Colonic mucosa (tissue), 4 donors: Measurements from ENCODE around the gene TF. TPM values are rescaled to one million over a fixed set of nuclear protein-coding genes. Genes with fewer than 3 reads are reported as not detected.

Experiments
- DNase-seq: peaks from one replicate; pipeline ENCODE4 v3.0.0-alpha.2; 2020
- H3K27ac ChIP-seq: fragments of 200-600 bp; one replicate; pipeline ENCODE4 v1.8.0; 2021
- H3K27me3 ChIP-seq: fragments of 200-600 bp; one replicate; pipeline ENCODE4 v1.8.0; 2021
- H3K36me3 ChIP-seq: fragments of 200-600 bp; one replicate; pipeline ENCODE4 v1.8.0; 2021
- H3K4me1 ChIP-seq: fragments of 200-600 bp; one replicate; pipeline ENCODE4 v1.8.0; 2021; ENCODE audit warnings: mild to moderate bottlenecking
- H3K4me3 ChIP-seq: fragments of 200-600 bp; one replicate; pipeline ENCODE4 v1.8.0; 2021
- H3K9ac ChIP-seq, 2 donors: one replicate each; pipeline ENCODE4 v1.7.0; 2013; ENCODE audit warnings: control low read depth in 2 of 2, low read depth in 2 of 2, low read length in 2 of 2
- H3K9me3 ChIP-seq: fragments of 200-600 bp; one replicate; pipeline ENCODE4 v1.8.0; 2021
- intact Hi-C: fragments of 100-400 bp; cut with DNase I; formaldehyde crosslinking; loops from one replicate; pipeline ENCODE4 v1.14.1; 2022
- total RNA-seq, 2 donors: library from RNA; stranded (reverse); fragmentation: NEBNext Ultra II Directional in 1 of 2; extraction: Animal tissue kit (Norgen Biotek cat#: 25700) in 1 of 2; gene quantifications; one replicate each; pipeline ENCODE4 v1.2.1, GENCODE V29; 2021
- TF ChIP-seq, protein P1 (sequence below): fragments of 200-600 bp; IDR thresholded peaks from one replicate; pipeline ENCODE4 v1.8.0; 2022; ENCODE audit warnings: antibody characterized with exemption, mild to moderate bottlenecking
- donor health status: healthy.
- donor health status: DM: no; HTN: no; CAD: no.
- donor health status: DM: no; HTN: no; CAD: no.

The TF gene
- total RNA-seq, 2 donors from 2014 or later = 3.2 to 18.6 TPM

DNA sequence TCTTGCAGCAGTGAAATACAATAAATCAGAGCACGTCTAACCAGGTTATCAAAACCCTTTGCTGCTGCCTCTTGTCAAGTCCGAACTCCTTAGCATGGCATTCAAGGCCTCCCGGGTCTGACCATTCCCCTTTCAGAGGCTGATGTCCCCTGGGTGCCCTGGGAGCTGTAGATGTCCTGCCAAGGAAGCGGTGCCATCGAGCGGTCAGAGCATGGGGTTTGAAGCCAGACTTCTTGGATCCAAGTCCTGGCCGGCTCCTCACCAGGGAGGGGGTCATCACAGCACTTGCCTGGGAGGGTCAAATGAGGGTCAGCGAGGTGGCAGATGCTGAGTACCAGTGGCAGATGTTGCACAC lies 496 bp downstream of the TF start:
- H3K4me3 ChIP-seq = no peak overlapping the region
- no peaks in the 10 kb centered on the region for H3K27me3 ChIP-seq
- DNase-seq = no peak
- H3K27ac ChIP-seq = no peak overlapping the region
- no peaks in the 10 kb centered on the region for H3K4me1 ChIP-seq
- no peaks in the 10 kb centered on the region for H3K9me3 ChIP-seq
- H3K36me3 ChIP-seq = no peaks in the 10 kb centered on the region
- intact Hi-C loops = no loop called here
- TF ChIP-seq, protein P1, sequence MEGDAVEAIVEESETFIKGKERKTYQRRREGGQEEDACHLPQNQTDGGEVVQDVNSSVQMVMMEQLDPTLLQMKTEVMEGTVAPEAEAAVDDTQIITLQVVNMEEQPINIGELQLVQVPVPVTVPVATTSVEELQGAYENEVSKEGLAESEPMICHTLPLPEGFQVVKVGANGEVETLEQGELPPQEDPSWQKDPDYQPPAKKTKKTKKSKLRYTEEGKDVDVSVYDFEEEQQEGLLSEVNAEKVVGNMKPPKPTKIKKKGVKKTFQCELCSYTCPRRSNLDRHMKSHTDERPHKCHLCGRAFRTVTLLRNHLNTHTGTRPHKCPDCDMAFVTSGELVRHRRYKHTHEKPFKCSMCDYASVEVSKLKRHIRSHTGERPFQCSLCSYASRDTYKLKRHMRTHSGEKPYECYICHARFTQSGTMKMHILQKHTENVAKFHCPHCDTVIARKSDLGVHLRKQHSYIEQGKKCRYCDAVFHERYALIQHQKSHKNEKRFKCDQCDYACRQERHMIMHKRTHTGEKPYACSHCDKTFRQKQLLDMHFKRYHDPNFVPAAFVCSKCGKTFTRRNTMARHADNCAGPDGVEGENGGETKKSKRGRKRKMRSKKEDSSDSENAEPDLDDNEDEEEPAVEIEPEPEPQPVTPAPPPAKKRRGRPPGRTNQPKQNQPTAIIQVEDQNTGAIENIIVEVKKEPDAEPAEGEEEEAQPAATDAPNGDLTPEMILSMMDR = no peak
- no peak overlapping the region for H3K9ac ChIP-seq

DNA sequence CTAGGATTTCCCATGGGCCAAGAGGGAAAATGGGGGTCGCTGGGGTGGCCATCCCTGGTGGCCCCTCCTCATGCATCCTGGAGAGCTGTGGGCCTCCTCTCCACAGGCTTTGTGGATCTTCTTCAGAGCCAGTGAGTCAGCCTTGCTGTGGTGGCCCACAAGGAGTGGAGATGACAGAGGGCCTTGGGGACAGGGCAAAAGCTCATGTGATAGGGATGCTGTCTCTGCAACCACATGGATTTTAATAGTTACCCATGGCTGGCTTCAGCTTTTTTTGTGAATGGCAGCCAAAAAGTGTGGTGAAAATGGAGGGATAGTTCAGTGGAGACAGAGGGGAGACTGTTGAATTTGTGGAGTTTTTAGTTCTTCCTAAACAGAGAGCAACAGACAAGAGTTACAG lies 1.2 kb downstream of the TF start:
- Histone ChIP-seq H3K36me3 (no peaks in the 10 kb centered on the region), H3K27ac (no peak overlapping the region), H3K9ac (no peak overlapping the region), H3K4me1 (no peaks in the 10 kb centered on the region), H3K27me3 (no peaks in the 10 kb centered on the region), H3K9me3 (no peaks in the 10 kb centered on the region), H3K4me3 (no peak overlapping the region)
- no peak for DNase-seq
- intact Hi-C loops = no loop called here
- TF ChIP-seq, protein P1 = no peak

DNA sequence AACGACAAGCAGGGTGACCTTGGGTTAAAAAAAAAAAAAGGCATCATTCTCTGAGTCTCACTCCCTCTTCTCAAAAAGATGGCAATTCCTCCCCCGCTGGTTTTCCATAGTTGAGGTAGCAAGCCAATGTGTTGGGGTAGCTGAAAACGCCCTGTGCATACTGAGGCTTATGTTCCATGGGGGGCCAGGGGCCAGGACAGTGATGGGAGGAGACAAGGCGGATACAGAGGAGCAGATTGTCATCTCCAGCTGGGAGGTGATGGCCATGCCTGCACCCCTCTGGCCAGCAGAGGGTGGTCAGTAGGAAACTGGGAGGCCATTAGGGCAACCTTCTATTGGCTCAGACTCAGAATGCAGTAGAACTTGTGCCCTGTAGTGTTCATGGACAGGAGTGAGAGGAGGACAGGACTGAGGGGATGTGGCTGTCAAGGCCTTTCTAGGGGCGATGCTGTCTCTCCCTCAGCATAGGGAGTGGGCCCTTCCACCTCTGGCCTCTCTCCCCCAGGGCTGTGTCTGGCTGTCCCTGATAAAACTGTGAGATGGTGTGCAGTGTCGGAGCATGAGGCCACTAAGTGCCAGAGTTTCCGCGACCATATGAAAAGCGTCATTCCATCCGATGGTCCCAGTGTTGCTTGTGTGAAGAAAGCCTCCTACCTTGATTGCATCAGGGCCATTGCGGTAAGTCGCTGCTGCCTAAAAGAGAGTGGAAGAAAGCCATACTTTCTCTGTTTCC lies 1.9 kb downstream of the TF start:
- no peaks in the 10 kb centered on the region for H3K4me1 ChIP-seq
- TF ChIP-seq, protein P1 = no peak
- intact Hi-C loops = no loop called here
- H3K9me3 ChIP-seq = no peaks in the 10 kb centered on the region
- H3K27me3 ChIP-seq = no peaks in the 10 kb centered on the region
- H3K9ac ChIP-seq = no peak overlapping the region
- no peaks in the 10 kb centered on the region for H3K36me3 ChIP-seq
- no peak for DNase-seq
- no peak overlapping the region for H3K4me3 ChIP-seq
- H3K27ac ChIP-seq = no peak overlapping the region

DNA sequence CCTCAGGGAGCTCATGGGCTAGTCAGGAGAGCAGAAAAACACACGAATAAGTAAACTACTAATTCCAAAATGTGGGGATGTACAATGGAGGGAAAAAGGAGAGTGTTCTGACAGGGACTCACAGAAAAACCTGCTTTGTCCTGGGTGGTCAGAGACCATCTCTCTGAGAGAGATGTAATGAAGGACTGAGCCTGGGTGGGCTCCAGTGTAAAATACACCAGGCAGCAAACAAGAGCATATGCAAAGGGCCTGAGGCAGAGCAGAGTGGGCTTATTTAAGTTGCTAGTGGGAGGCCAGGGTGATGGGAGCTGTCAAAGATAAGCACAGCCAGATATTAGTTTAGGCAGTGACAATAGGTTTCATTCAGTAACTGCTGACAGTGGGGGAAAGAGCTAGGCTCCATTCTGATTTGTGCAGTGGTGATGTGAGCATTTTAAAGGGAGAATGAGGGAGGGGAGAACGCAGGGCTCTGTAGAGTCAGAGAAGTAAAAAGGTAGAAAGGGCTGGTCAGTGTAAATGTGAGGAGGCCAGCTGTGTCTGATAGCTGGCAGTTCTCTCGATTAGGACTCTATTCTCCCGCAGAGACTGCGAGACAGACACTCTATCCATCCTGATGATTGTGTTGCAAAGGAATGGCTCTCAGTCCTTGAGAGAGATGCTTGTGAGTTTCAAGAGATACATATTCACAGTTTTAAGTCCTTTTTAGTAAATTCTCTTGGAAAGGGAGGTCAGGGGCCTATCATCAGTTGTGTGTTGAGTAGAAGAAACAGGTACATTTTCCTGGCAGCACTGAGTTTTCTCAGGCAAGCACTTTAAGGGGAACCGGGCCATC lies 3.5 kb downstream of the TF start:
- H3K27me3 ChIP-seq = no peaks in the 10 kb centered on the region
- H3K36me3 ChIP-seq = no peaks in the 10 kb centered on the region
- H3K4me1 ChIP-seq = no peaks in the 10 kb centered on the region
- H3K4me3 ChIP-seq = no peak overlapping the region
- no peaks in the 10 kb centered on the region for H3K9me3 ChIP-seq
- H3K9ac ChIP-seq = no peak overlapping the region
- TF ChIP-seq, protein P1 = no peak
- intact Hi-C loops = no loop called here
- no peak overlapping the region for H3K27ac ChIP-seq
- DNase-seq = no peak

DNA sequence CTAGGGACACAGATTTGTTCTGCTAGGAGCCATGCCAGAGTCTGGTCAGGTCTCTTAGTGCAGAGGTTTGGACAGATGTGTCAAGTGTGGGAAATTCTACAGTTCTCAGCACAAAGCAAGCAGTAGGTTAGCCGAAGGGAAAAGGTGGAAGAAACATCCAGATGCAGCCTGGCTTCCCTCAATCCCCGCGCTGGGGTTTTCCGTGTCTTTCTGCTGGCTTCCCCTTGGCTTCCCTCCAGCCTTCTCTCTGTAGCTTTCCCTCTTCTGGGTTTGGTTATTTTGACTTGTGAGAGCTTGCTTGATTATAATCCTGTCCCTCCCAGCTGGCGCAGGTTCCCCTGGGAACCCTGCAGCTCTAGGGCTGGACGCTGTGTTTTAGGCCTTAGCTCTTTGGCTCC lies 4.1 kb downstream of the TF start:
- no peak for DNase-seq
- Histone ChIP-seq H3K4me1 (no peaks in the 10 kb centered on the region), H3K27ac (no peak overlapping the region), H3K9me3 (no peaks in the 10 kb centered on the region), H3K9ac (no peak overlapping the region), H3K36me3 (no peaks in the 10 kb centered on the region), H3K27me3 (no peaks in the 10 kb centered on the region), H3K4me3 (no peak overlapping the region)
- intact Hi-C loops = no loop called here
- TF ChIP-seq, protein P1 = no peak
